ENCODE measurements around the gene SLC2A6.

SLC2A6 gene

GRCh38 chr9:133478851-133479711 lies at the start of gene SLC2A6:
SLC2A6 (minus strand) TSS chr9:133479099; CDS start chr9:133479059, 40 bp downstream.
- DNase-seq: peak in 1 of 2 donors; percentile 50

- DNase-seq: no peak
Measured at GRCh38 chr9:133528001-133528875, 49.3 kb upstream of the SLC2A6 start.

- no peak for DNase-seq
Measured at GRCh38 chr9:133527444-133527920, 48.6 kb upstream of the SLC2A6 start.

GRCh38 chr9:133526721-133527321 lies 47.9 kb upstream of the SLC2A6 start:
- no peak for DNase-seq

GRCh38 chr9:133525677-133526076 lies 46.8 kb upstream of the SLC2A6 start:
- DNase-seq: no peak

GRCh38 chr9:133524679-133525228 lies 45.9 kb upstream of the SLC2A6 start, which contains the start of gene MYMK:
MYMK (minus strand) TSS chr9:133524959; CDS start chr9:133524844, 115 bp downstream.
- no peak for DNase-seq

- DNase-seq: no peak
Measured at GRCh38 chr9:133524146-133524545, 45.2 kb upstream of the SLC2A6 start.

- no peak for DNase-seq
Measured at GRCh38 chr9:133523106-133523505, 44.2 kb upstream of the SLC2A6 start.

- no peak for DNase-seq
Measured at GRCh38 chr9:133522073-133522910, 43.4 kb upstream of the SLC2A6 start.

- no peak for DNase-seq
Measured at GRCh38 chr9:133521122-133522072, 42.5 kb upstream of the SLC2A6 start.

- DNase-seq: no peak
Measured at GRCh38 chr9:133520121-133520835, 41.4 kb upstream of the SLC2A6 start.

GRCh38 chr9:133519693-133520092 lies 40.8 kb upstream of the SLC2A6 start:
- DNase-seq: no peak

- DNase-seq: no peak
Measured at GRCh38 chr9:133518706-133519449, 40.0 kb upstream of the SLC2A6 start.

- DNase-seq: no peak
Measured at GRCh38 chr9:133518200-133518599, 39.3 kb upstream of the SLC2A6 start.

- DNase-seq: no peak
Measured at GRCh38 chr9:133517711-133518110, 38.8 kb upstream of the SLC2A6 start.

GRCh38 chr9:133516961-133517350 lies 38.1 kb upstream of the SLC2A6 start:
- DNase-seq: no peak

- DNase-seq: no peak
Measured at GRCh38 chr9:133516256-133516960, 37.5 kb upstream of the SLC2A6 start.

GRCh38 chr9:133515615-133516255 lies 36.8 kb upstream of the SLC2A6 start:
- DNase-seq: no peak

Measured in bone marrow (tissue), 2 donors.